CD4-positive, alpha-beta T cell treated with Interleukin-1 beta for 1 hour (primary cell): ENCODE results near the gene SPHK2.
A peak's percentile ranks its signal among the peaks of the same experiment; 100 is the strongest.

Source experiments
- DNase-seq, 2 donors: peaks; one replicate each; pipeline ENCODE4 v3.0.0-alpha.2; 2020 to 2022

SPHK2 gene

DNA sequence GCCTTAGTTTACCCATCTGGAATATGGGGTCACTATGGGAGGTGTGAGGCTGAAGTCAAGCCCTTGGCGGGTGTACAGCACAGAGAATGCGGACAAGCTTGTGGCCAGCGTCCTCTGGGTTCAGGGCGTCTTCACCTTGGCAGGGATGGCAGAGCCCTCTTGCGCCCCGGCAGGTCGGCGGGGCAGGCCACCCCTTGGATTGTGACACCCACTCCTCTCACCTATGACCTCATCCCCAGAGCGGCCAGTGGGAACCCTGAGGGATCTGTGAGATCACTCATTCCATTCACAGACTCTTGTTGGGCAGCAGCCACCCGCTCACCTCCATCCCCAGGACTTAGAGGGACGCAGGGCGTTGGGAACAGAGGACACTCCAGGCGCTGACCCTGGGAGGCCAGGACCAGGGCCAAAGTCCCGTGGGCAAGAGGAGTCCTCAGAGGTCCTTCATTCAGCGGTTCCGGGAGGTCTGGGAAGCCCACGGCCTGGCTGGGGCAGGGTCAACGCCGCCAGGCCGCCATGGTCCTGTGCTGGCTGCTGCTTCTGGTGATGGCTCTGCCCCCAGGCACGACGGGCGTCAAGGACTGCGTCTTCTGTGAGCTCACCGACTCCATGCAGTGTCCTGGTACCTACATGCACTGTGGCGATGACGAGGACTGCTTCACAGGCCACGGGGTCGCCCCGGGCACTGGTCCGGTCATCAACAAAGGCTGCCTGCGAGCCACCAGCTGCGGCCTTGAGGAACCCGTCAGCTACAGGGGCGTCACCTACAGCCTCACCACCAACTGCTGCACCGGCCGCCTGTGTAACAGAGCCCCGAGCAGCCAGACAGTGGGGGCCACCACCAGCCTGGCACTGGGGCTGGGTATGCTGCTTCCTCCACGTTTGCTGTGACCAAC is 12.6 kb upstream of the SPHK2 start, which contains the start of gene SPACA4:
TSS of gene SPACA4 (plus strand) at position 280 of the 896 bp plus-strand sequence. CDS start at position 517, 237 bp downstream.
- no peak for DNase-seq

DNA sequence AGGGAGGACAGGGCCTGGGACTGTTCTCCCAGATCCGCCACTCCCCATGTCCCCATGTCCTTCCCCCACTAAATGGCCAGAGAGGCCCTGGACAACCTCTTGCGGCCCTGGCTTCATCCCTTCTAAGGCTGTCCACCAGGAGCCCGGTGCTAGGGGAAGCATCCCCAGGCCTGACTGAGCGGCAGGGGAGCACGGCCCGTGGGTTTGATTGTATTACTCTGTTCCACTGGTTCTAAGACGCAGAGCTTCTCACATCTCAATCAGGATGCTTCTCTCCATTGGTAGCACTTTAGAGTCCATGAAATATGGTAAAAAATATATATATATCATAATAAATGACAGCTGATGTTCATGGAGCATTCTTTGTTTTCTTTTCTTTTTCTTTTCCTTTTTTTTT is 11.9 kb upstream of the SPHK2 start:
- no peak for DNase-seq

DNA sequence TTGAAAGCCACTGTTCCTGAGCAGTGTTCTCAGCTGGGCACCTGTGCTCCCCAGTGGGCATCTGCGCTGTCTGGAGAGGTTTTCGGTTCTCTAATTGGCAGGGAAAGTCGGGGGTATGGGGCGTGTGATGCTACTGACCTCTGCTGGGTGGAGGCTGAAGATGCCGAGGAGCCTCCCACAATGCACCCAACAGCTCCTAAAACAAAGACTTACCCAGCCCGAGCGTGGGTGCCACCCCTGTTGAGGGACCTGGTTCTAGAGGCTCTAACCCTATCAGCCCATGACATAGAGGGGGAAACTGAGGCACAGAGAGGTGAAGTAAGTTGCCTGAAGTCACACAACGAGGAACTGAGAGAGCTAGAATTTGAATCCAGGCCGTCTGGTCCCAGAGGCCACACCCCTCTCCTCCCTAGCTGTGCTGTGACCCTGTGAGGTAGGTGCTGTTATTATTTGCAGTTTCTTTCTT is 10.5 kb upstream of the SPHK2 start:
- DNase-seq: peak; percentile 70 to 72

- DNase-seq: no peak
Observed at GRCh38 chr19:48609571-48610108, 9.7 kb upstream of the SPHK2 start.

- DNase-seq: no peak
Observed at GRCh38 chr19:48611872-48612271, 7.4 kb upstream of the SPHK2 start.

GRCh38 chr19:48613024-48613851 is 6.1 kb upstream of the SPHK2 start:
- DNase-seq: no peak

- no peak for DNase-seq
Observed at GRCh38 chr19:48613852-48614435, 5.4 kb upstream of the SPHK2 start.

DNA sequence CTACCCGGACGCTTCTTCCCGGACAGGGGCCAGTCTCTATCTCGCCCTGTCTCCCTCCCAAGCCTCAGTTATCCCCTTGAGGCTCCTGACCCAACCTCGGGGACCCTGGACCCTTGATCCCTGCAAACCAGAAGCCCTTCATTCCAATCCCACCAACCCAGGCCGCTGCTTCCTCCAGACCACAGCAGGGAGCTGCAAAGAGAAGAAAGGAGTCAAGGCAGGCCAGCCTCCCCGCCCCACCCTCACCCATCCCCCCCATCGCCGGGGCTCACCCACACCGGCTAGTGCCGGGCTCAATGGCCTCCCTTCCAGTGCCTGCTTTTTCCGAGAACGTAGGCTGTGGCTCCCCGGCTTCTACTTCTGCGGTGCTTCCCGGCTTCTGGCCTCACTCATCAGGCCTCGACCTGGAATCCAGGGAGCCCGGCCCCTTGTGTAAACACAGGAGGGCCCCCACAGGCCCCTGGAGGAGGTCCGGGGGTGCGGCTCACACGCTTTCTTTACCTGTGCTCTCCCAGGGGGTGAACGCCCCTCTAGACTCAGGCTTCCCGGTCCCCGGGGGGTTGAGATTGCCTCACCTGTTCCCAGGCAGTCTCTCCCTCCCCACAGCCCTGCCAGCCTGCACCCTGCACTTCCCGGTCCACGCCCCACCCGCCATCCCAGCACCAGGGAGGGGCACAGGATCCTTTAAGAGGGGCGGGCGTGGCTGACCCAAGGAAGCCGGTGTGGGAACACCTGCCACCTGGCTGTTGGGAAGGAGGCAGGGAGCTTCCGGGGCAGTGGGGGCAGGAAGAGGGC is 4.7 kb upstream of the SPHK2 start, which contains the start of gene FAM83E:
TSS of gene FAM83E (minus strand) at position 641 of the 795 bp plus-strand sequence. CDS start 1,704 bp downstream, outside the sequence.
- no peak for DNase-seq

DNA sequence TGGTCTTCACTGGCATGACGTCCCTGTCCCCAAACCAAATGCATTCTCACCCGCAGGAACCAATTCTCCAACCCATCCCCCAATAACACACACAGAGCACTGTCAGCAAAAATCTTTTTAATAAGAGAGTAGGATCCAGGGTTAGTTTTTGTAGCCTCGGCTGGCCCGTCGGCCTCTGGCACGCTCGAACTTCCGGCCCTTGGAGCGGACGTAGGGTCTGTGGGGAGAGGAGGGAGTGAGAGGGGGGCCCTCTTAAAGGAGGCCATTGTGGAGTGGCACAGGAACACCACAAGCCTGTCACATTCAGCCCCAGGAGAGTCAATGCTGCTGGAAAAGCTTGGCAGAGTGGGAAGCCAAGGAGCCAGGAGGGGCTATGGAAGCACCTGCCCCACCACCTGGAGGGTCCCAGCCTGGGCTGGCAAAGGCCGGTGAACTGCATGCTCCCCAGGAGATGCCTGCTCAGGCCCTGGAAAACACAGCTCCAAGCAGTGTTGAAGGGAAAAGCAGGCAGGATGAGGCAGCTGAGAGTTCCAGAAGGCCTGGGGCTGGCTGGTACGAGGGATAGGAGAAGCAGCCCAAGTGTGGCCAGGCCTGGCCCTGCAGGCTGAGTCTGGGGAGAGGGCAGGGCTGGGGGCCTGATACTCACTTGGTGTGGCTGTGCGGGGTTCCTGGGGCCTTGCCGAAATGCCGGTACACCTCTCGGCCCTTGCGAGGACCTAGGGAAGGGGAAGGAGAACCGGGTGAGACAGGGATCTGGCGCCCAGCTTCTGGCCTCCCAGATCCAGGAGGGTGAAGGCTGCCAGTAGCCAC is 3.9 kb upstream of the SPHK2 start:
- no peak for DNase-seq

DNA sequence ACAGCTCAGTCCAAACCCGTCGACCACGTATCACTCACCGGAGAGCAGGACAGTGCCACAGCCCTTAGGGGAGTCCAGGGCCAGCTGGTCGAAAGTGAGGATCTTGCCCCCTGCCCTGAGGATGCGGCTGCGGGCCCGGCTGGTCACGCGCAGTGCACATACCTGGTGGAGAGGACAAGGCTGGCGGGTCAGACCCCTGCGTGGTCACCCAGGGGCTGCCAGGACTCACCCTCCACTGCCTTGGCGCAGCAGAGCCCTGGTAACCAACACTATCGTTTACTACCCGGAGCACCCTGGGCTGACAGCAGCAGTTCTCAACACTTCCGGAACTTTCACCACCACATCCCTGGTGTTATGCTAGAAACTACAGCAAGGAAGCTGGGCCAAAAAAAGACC is 3.3 kb upstream of the SPHK2 start:
- no peak for DNase-seq

DNA sequence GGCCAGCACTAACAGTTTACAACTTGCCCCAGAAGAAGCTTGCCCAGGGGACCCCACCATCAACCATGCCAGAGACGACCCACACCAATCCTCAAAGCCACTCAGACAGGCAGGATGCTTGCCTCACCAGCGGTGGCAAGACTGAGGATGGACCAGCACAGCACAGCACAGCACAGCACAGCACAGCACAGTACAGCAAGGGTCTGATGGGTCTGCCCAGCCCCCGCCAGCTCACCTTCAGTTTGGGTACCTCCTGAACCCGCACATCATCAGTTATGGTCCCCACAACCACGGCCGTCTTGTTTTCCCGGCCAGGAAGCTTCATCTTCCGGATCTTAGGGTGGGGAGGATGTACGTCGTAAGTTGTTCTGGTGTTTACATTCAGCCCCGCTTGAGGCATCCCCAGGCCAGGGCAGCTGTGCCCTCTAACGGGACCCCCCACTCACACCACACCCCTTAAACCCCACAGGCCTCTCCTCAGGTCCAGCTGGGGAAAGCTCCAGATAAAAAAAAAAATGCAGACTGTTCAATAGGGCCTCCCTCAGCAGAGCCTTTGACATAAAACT is 2.7 kb upstream of the SPHK2 start:
- no peak for DNase-seq

- no peak for DNase-seq
Observed at GRCh38 chr19:48617146-48617937, 2.0 kb upstream of the SPHK2 start.

DNA sequence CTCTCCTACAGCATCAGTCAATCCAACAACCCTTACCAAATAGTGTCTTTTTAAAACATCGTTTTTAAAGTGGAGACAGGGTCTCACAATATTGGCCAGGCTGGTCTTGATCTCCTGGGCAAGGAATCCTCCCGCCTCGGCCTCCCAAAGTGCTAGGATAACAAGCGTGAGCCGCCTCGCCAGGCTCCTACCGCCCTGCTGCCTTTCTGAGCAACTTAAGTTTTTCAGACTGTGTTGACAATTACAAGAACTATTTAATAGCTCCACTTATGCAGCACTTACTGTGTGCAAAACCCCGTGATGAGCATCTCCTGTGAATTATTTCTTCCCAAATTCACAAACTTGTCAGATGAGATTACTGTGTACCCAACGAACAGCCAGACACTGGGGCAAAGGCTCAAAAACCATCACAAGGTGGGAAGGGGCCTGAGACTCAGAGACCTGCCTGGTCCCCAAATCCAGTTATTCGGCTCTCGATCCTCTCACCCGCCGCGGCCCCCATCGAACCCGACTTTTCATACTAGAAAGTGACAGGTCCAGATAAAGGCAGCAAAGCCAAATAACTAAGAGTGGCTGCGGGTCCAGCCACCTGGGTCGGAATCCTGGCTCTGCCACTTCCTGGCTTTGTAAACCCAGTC is 909 bp upstream of the SPHK2 start:
- DNase-seq: no peak

GRCh38 chr19:48619692-48620585 is 633 bp downstream of the SPHK2 start:
- no peak for DNase-seq

GRCh38 chr19:48623556-48624066 is 4.3 kb downstream of the SPHK2 start:
- no peak for DNase-seq

- DNase-seq: peak; percentile 97 to 98
Observed at GRCh38 chr19:48624067-48624594, 4.8 kb downstream of the SPHK2 start.
